CMK (cell line): ENCODE results near the gene SPTBN1.

Experiments used
- DNase-seq: peaks from one replicate; pipeline ENCODE4 v3.0.0-alpha.2; 2010; ENCODE audit warnings: low read depth

Gene SPTBN1

GRCh38 chr2:54434229-54434628 lies 21.9 kb upstream of the SPTBN1 start:
- DNase-seq, result no peak

GRCh38 chr2:54434711-54435110 lies 21.4 kb upstream of the SPTBN1 start:
- DNase-seq, result no peak

GRCh38 chr2:54435325-54436226 lies 20.6 kb upstream of the SPTBN1 start:
- DNase-seq, result no peak

- no peak for DNase-seq
These were observed 18.5 kb upstream of the SPTBN1 start for GRCh38 chr2:54437588-54437987.

- no peak for DNase-seq
These were observed 17.9 kb upstream of the SPTBN1 start for GRCh38 chr2:54438271-54438670.

- DNase-seq, result no peak
These were observed 16.5 kb upstream of the SPTBN1 start for GRCh38 chr2:54439582-54439981.

GRCh38 chr2:54440050-54440449 lies 16.1 kb upstream of the SPTBN1 start:
- no peak for DNase-seq

GRCh38 chr2:54444503-54444902 lies 11.6 kb upstream of the SPTBN1 start:
- DNase-seq, result no peak

- DNase-seq, result no peak
These were observed 10.0 kb upstream of the SPTBN1 start for GRCh38 chr2:54446122-54446521.

GRCh38 chr2:54446625-54447024 lies 9.5 kb upstream of the SPTBN1 start:
- no peak for DNase-seq

- no peak for DNase-seq
These were observed 1.5 kb upstream of the SPTBN1 start for GRCh38 chr2:54454548-54455130.

- DNase-seq, result no peak
These were observed 980 bp upstream of the SPTBN1 start for GRCh38 chr2:54455131-54455562.

GRCh38 chr2:54456362-54456611 lies 160 bp downstream of the SPTBN1 start:
- DNase-seq, result no peak

- no peak for DNase-seq
These were observed 640 bp downstream of the SPTBN1 start for GRCh38 chr2:54456612-54457322.

- no peak for DNase-seq
These were observed 1.3 kb downstream of the SPTBN1 start for GRCh38 chr2:54457323-54458023.

- DNase-seq, result no peak
These were observed 2.9 kb downstream of the SPTBN1 start for GRCh38 chr2:54459037-54459441.

GRCh38 chr2:54461261-54461660 lies 5.1 kb downstream of the SPTBN1 start:
- DNase-seq, result no peak

- DNase-seq, result no peak
These were observed 8.2 kb downstream of the SPTBN1 start for GRCh38 chr2:54464341-54464740.

- DNase-seq, result no peak
These were observed 9.0 kb downstream of the SPTBN1 start for GRCh38 chr2:54465143-54465542.

- DNase-seq, result no peak
These were observed 10.7 kb downstream of the SPTBN1 start for GRCh38 chr2:54466870-54467269.

- DNase-seq, result no peak
These were observed 12.5 kb downstream of the SPTBN1 start for GRCh38 chr2:54468673-54469072.

- DNase-seq, result no peak
These were observed 13.4 kb downstream of the SPTBN1 start for GRCh38 chr2:54469484-54470053.
